Keratinocyte (primary cell): Measurements from ENCODE around the gene WASF3. TPM values are rescaled to one million over a fixed set of nuclear protein-coding genes. Genes with fewer than 3 reads are reported as not detected.

Experiments used
- DNase-seq: peaks from one replicate; pipeline ENCODE4 v3.0.0-alpha.2; 2011; ENCODE audit warnings: low read depth, missing footprints, low spot score
- FAIRE-seq: peaks from 2 replicates; lab custom pipeline; 2011; peaks lifted over from hg19 to GRCh38; lab: Jason Lieb, UNC
- H2AFZ ChIP-seq: 2 replicates; pipeline ENCODE4 v1.6.0; 2012; ENCODE audit warnings: low read length, control low read depth, inconsistent platforms; ENCODE audit not compliant: control insufficient read depth
- H3K27ac ChIP-seq: 2 replicates; pipeline ENCODE4 v1.5.1; 2011; ENCODE audit warnings: low read length; ENCODE audit not compliant: control insufficient read depth, insufficient read depth
- H3K27me3 ChIP-seq: 3 replicates; pipeline ENCODE4 v1.6.0; 2011; ENCODE audit warnings: low read length; ENCODE audit not compliant: control insufficient read depth, insufficient read depth; ENCODE audit errors: extremely low read depth
- H3K36me3 ChIP-seq, 2 experiments: 2 replicates in 1 of 2; 3 replicates in 1 of 2; pipeline ENCODE4 v1.5.1; 2011; ENCODE audit warnings: low read length in 2 of 2, mild to moderate bottlenecking in 1 of 2; ENCODE audit not compliant: control insufficient read depth in 2 of 2, insufficient read depth in 2 of 2; ENCODE audit errors: extremely low read depth in 1 of 2
- H3K4me1 ChIP-seq: 3 replicates; pipeline ENCODE4 v1.5.1; 2011; ENCODE audit warnings: low read length; ENCODE audit not compliant: control insufficient read depth, insufficient read depth; ENCODE audit errors: extremely low read depth
- H3K4me2 ChIP-seq: 3 replicates; pipeline ENCODE4 v1.6.0; 2011; ENCODE audit warnings: low read depth, low read length; ENCODE audit not compliant: control insufficient read depth, insufficient read depth; ENCODE audit errors: extremely low read depth
- H3K4me3 ChIP-seq, 3 experiments: fragments of 200-600 bp in 1 of 3; sonication (generic) in 1 of 3; 2 replicates in 2 of 3; 3 replicates in 1 of 3; pipeline ENCODE4 v1.5.1; 2011 to 2016; ENCODE audit warnings: low read length in 3 of 3, mild to moderate bottlenecking in 3 of 3, control low read depth in 2 of 3, inconsistent platforms in 1 of 3, low read depth in 1 of 3, mixed read lengths in 1 of 3, mixed run types in 1 of 3, moderate library complexity in 1 of 3; ENCODE audit not compliant: control insufficient read depth in 2 of 3, insufficient read depth in 2 of 3; ENCODE audit errors: extremely low read depth in 1 of 3
- H3K79me2 ChIP-seq: 2 replicates; pipeline ENCODE4 v1.6.0; 2012; ENCODE audit warnings: low read length; ENCODE audit not compliant: control insufficient read depth, insufficient read depth
- H3K9ac ChIP-seq: 3 replicates; pipeline ENCODE4 v1.6.0; 2011; ENCODE audit warnings: low read length; ENCODE audit not compliant: control insufficient read depth, insufficient read depth; ENCODE audit errors: extremely low read depth
- H3K9me1 ChIP-seq: 3 replicates; pipeline ENCODE4 v1.6.0; 2011; ENCODE audit warnings: low read length; ENCODE audit not compliant: control insufficient read depth, insufficient read depth; ENCODE audit errors: extremely low read depth
- H3K9me3 ChIP-seq: 2 replicates; pipeline ENCODE4 v1.5.1; 2012; ENCODE audit warnings: low read depth, low read length; ENCODE audit not compliant: control insufficient read depth
- H4K20me1 ChIP-seq: 3 replicates; pipeline ENCODE4 v1.6.0; 2011; ENCODE audit warnings: low read length; ENCODE audit not compliant: control insufficient read depth, insufficient read depth; ENCODE audit errors: extremely low read depth
- CTCF ChIP-seq, 3 experiments: IDR thresholded peaks in 1 of 3; conservative IDR thresholded peaks in 1 of 3; optimal IDR thresholded peaks in 1 of 3; 2 replicates in 2 of 3; 3 replicates in 1 of 3; pipeline versions ENCODE3 to v1.5.1; 2011; ENCODE audit warnings: low read length in 3 of 3, mild to moderate bottlenecking in 3 of 3, moderate library complexity in 2 of 3, control low read depth in 1 of 3, inconsistent platforms in 1 of 3; ENCODE audit not compliant: insufficient read depth in 2 of 3; ENCODE audit errors: extremely low read depth in 1 of 3
- EZH2 ChIP-seq: IDR thresholded peaks from one replicate; pipeline ENCODE4 v1.6.1; 2012; ENCODE audit warnings: inconsistent platforms, mild to moderate bottlenecking, low read length, moderate library complexity
- dilution Hi-C: fragments of 300-500 bp; cut with MboI; formaldehyde crosslinking; loops from one replicate; pipeline ENCODE4 v1.7.0; 2020; ENCODE audit warnings: low sequenced_read_pairs; ENCODE audit not compliant: extremely low pct_ligation_motif_present
- polyA plus RNA-seq, 5 experiments: library from polyadenylated mRNA; depleted of rRNA in 3 of 5; stranded (reverse) in 3 of 5; stranded (forward) in 1 of 5; unstranded in 1 of 5; fragments of >200 nt; gene quantifications; 1 replicate in 1 of 5; 2 replicates in 3 of 5; 3 replicates in 1 of 5; pipeline versions ENCODE4 v1.2.1 to v1.2.3, GENCODE V29; 2011 to 2012; ENCODE audit warnings: missing spikeins in 2 of 5, low read depth in 1 of 5, low replicate concordance in 1 of 5

WASF3 gene
- polyA plus RNA-seq, 1 donor (not counting 4 experiments of a cell fraction or from before 2014, with no cell fraction given) = 6.3 TPM

GRCh38 chr13:26663791-26664190, 106.3 kb downstream of the WASF3 start:
- Histone ChIP-seq H3K27me3 (no peaks in the 10 kb centered on the region), H3K9ac (no peak overlapping the region), H2AFZ (no peak overlapping the region), H3K79me2 (no peaks in the 10 kb centered on the region), H3K4me3 (no peak overlapping the region), H3K4me1 (no peaks in the 10 kb centered on the region), H3K36me3 (no peaks in the 10 kb centered on the region), H3K27ac (no peak overlapping the region), H3K9me1 (no peaks in the 10 kb centered on the region), H3K9me3 (no peaks in the 10 kb centered on the region), H4K20me1 (no peaks in the 10 kb centered on the region), H3K4me2 (no peak overlapping the region)
- DNase-seq = no peak
- FAIRE-seq = no peak
- dilution Hi-C loops = no loop called here
- no peak for TF ChIP-seq CTCF (optimal IDR thresholded peaks at IDR 0.05 in 1 of 3, IDR thresholded peaks at IDR 0.05 in 1 of 3, conservative IDR thresholded peaks at IDR 0.05 in 1 of 3; ENCODE audit: extremely low read depth in 1 of 3, insufficient read depth in 2 of 3, low read length in 3 of 3)
- TF ChIP-seq EZH2 = no peak

- Histone ChIP-seq H3K27me3 (no peaks in the 10 kb centered on the region), H3K4me3 (no peak overlapping the region), H3K27ac (no peak overlapping the region), H3K79me2 (no peaks in the 10 kb centered on the region), H4K20me1 (no peaks in the 10 kb centered on the region), H3K9me1 (no peaks in the 10 kb centered on the region), H2AFZ (no peak overlapping the region), H3K9ac (no peak overlapping the region), H3K4me2 (no peak overlapping the region), H3K9me3 (no peaks in the 10 kb centered on the region), H3K36me3 (no peaks in the 10 kb centered on the region), H3K4me1 (no peaks in the 10 kb centered on the region)
- no peak for FAIRE-seq
- DNase-seq = no peak
- TF ChIP-seq EZH2 = no peak
- no peak for TF ChIP-seq CTCF (optimal IDR thresholded peaks at IDR 0.05 in 1 of 3, IDR thresholded peaks at IDR 0.05 in 1 of 3, conservative IDR thresholded peaks at IDR 0.05 in 1 of 3; ENCODE audit: extremely low read depth in 1 of 3, insufficient read depth in 2 of 3, low read length in 3 of 3)
- dilution Hi-C loops = no loop called here
Observed at GRCh38 chr13:26664286-26664685, 106.8 kb downstream of the WASF3 start.
